HEK293 (cell line): ENCODE results near the gene TBCC.

Experiments used
- GLI4 ChIP-seq: fragments of 450-650 bp; formaldehyde crosslinking; IDR thresholded peaks from 2 replicates; pipeline ENCODE4 v1.5.1; 2016; ENCODE audit warnings: missing biosample characterization, missing genetic modification characterization
- KLF9 ChIP-seq: fragments of 450-650 bp; formaldehyde crosslinking; IDR thresholded peaks from 2 replicates; pipeline ENCODE4 v1.5.1; 2016; ENCODE audit warnings: missing biosample characterization, missing genetic modification characterization, low read depth
- OSR2 ChIP-seq: fragments of 450-650 bp; formaldehyde crosslinking; IDR thresholded peaks from 2 replicates; pipeline ENCODE4 v1.5.1; 2016; ENCODE audit warnings: missing biosample characterization, missing genetic modification characterization
- SCRT1 ChIP-seq: fragments of 450-650 bp; formaldehyde crosslinking; IDR thresholded peaks from 2 replicates; pipeline ENCODE4 v1.5.1; 2016; ENCODE audit warnings: missing biosample characterization, missing genetic modification characterization, borderline replicate concordance
- YY1 ChIP-seq: fragments of 450-650 bp; formaldehyde crosslinking; IDR thresholded peaks from 2 replicates; pipeline ENCODE4 v1.5.1; 2018; ENCODE audit warnings: missing biosample characterization, missing genetic modification characterization
- ZBTB1 ChIP-seq: fragments of 450-650 bp; formaldehyde crosslinking; IDR thresholded peaks from 2 replicates; pipeline ENCODE4 v1.5.1; 2016; ENCODE audit warnings: missing biosample characterization, missing genetic modification characterization
- ZBTB21 ChIP-seq: fragments of 450-650 bp; formaldehyde crosslinking; IDR thresholded peaks from 2 replicates; pipeline ENCODE4 v1.5.1; 2017; ENCODE audit warnings: missing biosample characterization, missing genetic modification characterization
- ZFP37 ChIP-seq: fragments of 450-650 bp; formaldehyde crosslinking; IDR thresholded peaks from 2 replicates; pipeline ENCODE4 v1.5.1; 2016; ENCODE audit warnings: missing biosample characterization, missing genetic modification characterization
- ZFP69B ChIP-seq: fragments of 450-650 bp; formaldehyde crosslinking; IDR thresholded peaks from 2 replicates; pipeline ENCODE4 v1.5.1; 2016; ENCODE audit warnings: missing biosample characterization, missing genetic modification characterization
- ZNF10 ChIP-seq: fragments of 450-650 bp; formaldehyde crosslinking; IDR thresholded peaks from 2 replicates; pipeline ENCODE4 v1.5.1; 2017; ENCODE audit warnings: missing biosample characterization, missing genetic modification characterization
- ZNF112 ChIP-seq: fragments of 450-650 bp; formaldehyde crosslinking; IDR thresholded peaks from 2 replicates; pipeline ENCODE4 v1.5.0; 2017; ENCODE audit warnings: missing biosample characterization, missing genetic modification characterization
- ZNF155 ChIP-seq: fragments of 450-650 bp; formaldehyde crosslinking; IDR thresholded peaks from 2 replicates; pipeline ENCODE4 v1.5.1; 2016; ENCODE audit warnings: missing biosample characterization, missing genetic modification characterization
- ZNF16 ChIP-seq: fragments of 450-650 bp; formaldehyde crosslinking; IDR thresholded peaks from 2 replicates; pipeline ENCODE4 v1.5.1; 2016; ENCODE audit warnings: low read depth, missing biosample characterization, missing genetic modification characterization
- ZNF211 ChIP-seq: fragments of 450-650 bp; formaldehyde crosslinking; IDR thresholded peaks from 2 replicates; pipeline ENCODE4 v1.5.1; 2016; ENCODE audit warnings: low read depth, missing biosample characterization, missing genetic modification characterization
- ZNF354C ChIP-seq: fragments of 450-650 bp; formaldehyde crosslinking; IDR thresholded peaks from 2 replicates; pipeline ENCODE4 v1.5.1; 2016; ENCODE audit warnings: missing biosample characterization, missing genetic modification characterization, low read depth, borderline replicate concordance
- ZNF391 ChIP-seq: fragments of 450-650 bp; formaldehyde crosslinking; IDR thresholded peaks from 2 replicates; pipeline ENCODE4 v1.5.1; 2016; ENCODE audit warnings: low read depth, missing biosample characterization, missing genetic modification characterization, borderline replicate concordance
- ZNF394 ChIP-seq: fragments of 450-650 bp; formaldehyde crosslinking; IDR thresholded peaks from 2 replicates; pipeline ENCODE4 v1.5.1; 2016; ENCODE audit warnings: missing biosample characterization, missing genetic modification characterization, mild to moderate bottlenecking, moderate library complexity, borderline replicate concordance
- ZNF423 ChIP-seq: fragments of 450-650 bp; formaldehyde crosslinking; IDR thresholded peaks from 2 replicates; pipeline ENCODE4 v1.5.1; 2016; ENCODE audit warnings: missing biosample characterization, missing genetic modification characterization
- ZNF433 ChIP-seq: fragments of 450-650 bp; formaldehyde crosslinking; IDR thresholded peaks from 2 replicates; pipeline ENCODE4 v1.5.1; 2016; ENCODE audit warnings: missing biosample characterization, missing genetic modification characterization, low read depth
- ZNF560 ChIP-seq: fragments of 450-650 bp; formaldehyde crosslinking; IDR thresholded peaks from 2 replicates; pipeline ENCODE4 v1.5.1; 2017; ENCODE audit warnings: missing biosample characterization, missing genetic modification characterization, borderline replicate concordance
- ZNF596 ChIP-seq: fragments of 450-650 bp; IDR thresholded peaks from 2 replicates; pipeline ENCODE4 v1.5.0; 2018; ENCODE audit warnings: missing biosample characterization, mild to moderate bottlenecking, missing genetic modification characterization, moderate library complexity
- ZNF626 ChIP-seq: fragments of 450-650 bp; sonication (Bioruptor Pico); formaldehyde crosslinking; IDR thresholded peaks from 2 replicates; pipeline ENCODE4 v1.5.1; 2018; ENCODE audit warnings: missing biosample characterization, missing genetic modification characterization, inconsistent platforms
- ZNF658 ChIP-seq: fragments of 450-650 bp; formaldehyde crosslinking; IDR thresholded peaks from 2 replicates; pipeline ENCODE4; 2016; ENCODE audit warnings: missing biosample characterization, missing genetic modification characterization
- ZNF843 ChIP-seq: fragments of 450-650 bp; formaldehyde crosslinking; IDR thresholded peaks from 2 replicates; pipeline ENCODE4 v1.5.1; 2016; ENCODE audit warnings: missing biosample characterization, missing genetic modification characterization
- ZXDB ChIP-seq: fragments of 450-650 bp; formaldehyde crosslinking; IDR thresholded peaks from 2 replicates; pipeline ENCODE4 v1.5.1; 2016; ENCODE audit warnings: missing biosample characterization, missing genetic modification characterization
- TF ChIP-seq, protein P1 (sequence below): fragments of 450-650 bp; formaldehyde crosslinking; IDR thresholded peaks from 2 replicates; pipeline ENCODE4 v1.5.1; 2016; ENCODE audit warnings: missing biosample characterization, missing genetic modification characterization
- TF ChIP-seq, protein P2 (sequence below): fragments of 450-650 bp; formaldehyde crosslinking; IDR thresholded peaks from 2 replicates; pipeline ENCODE4 v1.5.0; 2017; ENCODE audit warnings: missing biosample characterization, missing genetic modification characterization, borderline replicate concordance
- TF ChIP-seq, protein P3 (sequence below): fragments of 450-650 bp; formaldehyde crosslinking; IDR thresholded peaks from 2 replicates; pipeline ENCODE4 v1.5.1; 2016; ENCODE audit warnings: missing biosample characterization, missing genetic modification characterization
- TF ChIP-seq, protein P4 (sequence below): fragments of 450-650 bp; formaldehyde crosslinking; IDR thresholded peaks from 2 replicates; pipeline ENCODE4 v1.5.1; 2016; ENCODE audit warnings: missing biosample characterization, missing genetic modification characterization, low read depth
- TF ChIP-seq, protein P5 (sequence below): fragments of 450-650 bp; formaldehyde crosslinking; IDR thresholded peaks from 2 replicates; pipeline ENCODE4 v1.5.1; 2016; ENCODE audit warnings: missing biosample characterization, missing genetic modification characterization, borderline replicate concordance

The TBCC gene

DNA sequence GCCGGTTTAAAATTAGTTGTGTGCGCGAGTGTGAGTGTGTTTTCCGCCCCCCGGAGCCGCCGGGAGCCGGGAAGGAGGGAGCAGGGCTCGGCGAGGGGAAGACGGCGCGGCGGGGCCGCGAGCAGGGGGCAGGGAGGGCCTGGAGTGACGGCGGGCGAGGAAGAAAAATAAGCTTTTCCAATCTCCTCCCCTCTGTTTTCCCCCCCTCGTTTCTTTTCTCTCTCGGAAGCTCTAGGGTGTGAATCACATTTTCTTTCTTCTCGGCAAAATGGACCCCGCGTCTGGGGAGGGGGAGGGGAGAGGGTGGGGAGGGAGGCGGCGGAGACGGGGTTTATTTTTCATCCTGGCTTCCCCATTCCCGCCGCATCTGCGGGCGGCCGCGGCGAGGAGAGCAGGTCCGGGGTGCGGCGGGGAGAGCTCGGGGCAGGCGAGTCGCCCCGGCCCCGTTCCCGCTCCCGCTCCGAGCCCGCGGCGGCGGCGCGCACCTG lies 36.8 kb upstream of the TBCC start (continued):
- TF ChIP-seq, protein P1, sequence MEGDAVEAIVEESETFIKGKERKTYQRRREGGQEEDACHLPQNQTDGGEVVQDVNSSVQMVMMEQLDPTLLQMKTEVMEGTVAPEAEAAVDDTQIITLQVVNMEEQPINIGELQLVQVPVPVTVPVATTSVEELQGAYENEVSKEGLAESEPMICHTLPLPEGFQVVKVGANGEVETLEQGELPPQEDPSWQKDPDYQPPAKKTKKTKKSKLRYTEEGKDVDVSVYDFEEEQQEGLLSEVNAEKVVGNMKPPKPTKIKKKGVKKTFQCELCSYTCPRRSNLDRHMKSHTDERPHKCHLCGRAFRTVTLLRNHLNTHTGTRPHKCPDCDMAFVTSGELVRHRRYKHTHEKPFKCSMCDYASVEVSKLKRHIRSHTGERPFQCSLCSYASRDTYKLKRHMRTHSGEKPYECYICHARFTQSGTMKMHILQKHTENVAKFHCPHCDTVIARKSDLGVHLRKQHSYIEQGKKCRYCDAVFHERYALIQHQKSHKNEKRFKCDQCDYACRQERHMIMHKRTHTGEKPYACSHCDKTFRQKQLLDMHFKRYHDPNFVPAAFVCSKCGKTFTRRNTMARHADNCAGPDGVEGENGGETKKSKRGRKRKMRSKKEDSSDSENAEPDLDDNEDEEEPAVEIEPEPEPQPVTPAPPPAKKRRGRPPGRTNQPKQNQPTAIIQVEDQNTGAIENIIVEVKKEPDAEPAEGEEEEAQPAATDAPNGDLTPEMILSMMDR (tag by site-specific recombination) = no peak
- TF ChIP-seq, protein P2, sequence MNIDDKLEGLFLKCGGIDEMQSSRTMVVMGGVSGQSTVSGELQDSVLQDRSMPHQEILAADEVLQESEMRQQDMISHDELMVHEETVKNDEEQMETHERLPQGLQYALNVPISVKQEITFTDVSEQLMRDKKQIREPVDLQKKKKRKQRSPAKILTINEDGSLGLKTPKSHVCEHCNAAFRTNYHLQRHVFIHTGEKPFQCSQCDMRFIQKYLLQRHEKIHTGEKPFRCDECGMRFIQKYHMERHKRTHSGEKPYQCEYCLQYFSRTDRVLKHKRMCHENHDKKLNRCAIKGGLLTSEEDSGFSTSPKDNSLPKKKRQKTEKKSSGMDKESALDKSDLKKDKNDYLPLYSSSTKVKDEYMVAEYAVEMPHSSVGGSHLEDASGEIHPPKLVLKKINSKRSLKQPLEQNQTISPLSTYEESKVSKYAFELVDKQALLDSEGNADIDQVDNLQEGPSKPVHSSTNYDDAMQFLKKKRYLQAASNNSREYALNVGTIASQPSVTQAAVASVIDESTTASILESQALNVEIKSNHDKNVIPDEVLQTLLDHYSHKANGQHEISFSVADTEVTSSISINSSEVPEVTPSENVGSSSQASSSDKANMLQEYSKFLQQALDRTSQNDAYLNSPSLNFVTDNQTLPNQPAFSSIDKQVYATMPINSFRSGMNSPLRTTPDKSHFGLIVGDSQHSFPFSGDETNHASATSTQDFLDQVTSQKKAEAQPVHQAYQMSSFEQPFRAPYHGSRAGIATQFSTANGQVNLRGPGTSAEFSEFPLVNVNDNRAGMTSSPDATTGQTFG = no peak
- no peak for TF ChIP-seq ZBTB21 (tag by site-specific recombination)
- no peak for TF ChIP-seq ZNF626 (tag by site-specific recombination)
- TF ChIP-seq, protein P3, sequence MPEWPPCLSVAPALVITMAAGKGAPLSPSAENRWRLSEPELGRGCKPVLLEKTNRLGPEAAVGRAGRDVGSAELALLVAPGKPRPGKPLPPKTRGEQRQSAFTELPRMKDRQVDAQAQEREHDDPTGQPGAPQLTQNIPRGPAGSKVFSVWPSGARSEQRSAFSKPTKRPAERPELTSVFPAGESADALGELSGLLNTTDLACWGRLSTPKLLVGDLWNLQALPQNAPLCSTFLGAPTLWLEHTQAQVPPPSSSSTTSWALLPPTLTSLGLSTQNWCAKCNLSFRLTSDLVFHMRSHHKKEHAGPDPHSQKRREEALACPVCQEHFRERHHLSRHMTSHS = no peak
- no peak for TF ChIP-seq ZNF423
- no peak for TF ChIP-seq ZFP37 (tag by site-specific recombination)
- no peak for TF ChIP-seq ZNF211
- no peak for TF ChIP-seq OSR2 (tag by site-specific recombination)
- TF ChIP-seq ZNF16 = no peak
- peak; percentile 37 for TF ChIP-seq ZXDB (tag by site-specific recombination)
- no peak for TF ChIP-seq GLI4
- peak; percentile 82 for TF ChIP-seq ZNF596 (tag by site-specific recombination)
- no peak for TF ChIP-seq SCRT1 (tag by site-specific recombination)
- TF ChIP-seq ZNF843 = peak; percentile 48
- no peak for TF ChIP-seq ZNF433 (tag by site-specific recombination)
- TF ChIP-seq ZBTB1 (tag by site-specific recombination) = no peak
- TF ChIP-seq YY1 = no peak; the same call in 1 of the 2 replicates
- TF ChIP-seq ZNF560 (tag by site-specific recombination) = no peak
- TF ChIP-seq ZNF10 (tag by site-specific recombination) = no peak
- 0 out of 2 replicates have a peak, but pooled peaks have one; percentile 19 for TF ChIP-seq ZNF394
- no peak for TF ChIP-seq ZFP69B (tag by site-specific recombination)
- TF ChIP-seq ZNF354C = no peak
- TF ChIP-seq, protein P4, sequence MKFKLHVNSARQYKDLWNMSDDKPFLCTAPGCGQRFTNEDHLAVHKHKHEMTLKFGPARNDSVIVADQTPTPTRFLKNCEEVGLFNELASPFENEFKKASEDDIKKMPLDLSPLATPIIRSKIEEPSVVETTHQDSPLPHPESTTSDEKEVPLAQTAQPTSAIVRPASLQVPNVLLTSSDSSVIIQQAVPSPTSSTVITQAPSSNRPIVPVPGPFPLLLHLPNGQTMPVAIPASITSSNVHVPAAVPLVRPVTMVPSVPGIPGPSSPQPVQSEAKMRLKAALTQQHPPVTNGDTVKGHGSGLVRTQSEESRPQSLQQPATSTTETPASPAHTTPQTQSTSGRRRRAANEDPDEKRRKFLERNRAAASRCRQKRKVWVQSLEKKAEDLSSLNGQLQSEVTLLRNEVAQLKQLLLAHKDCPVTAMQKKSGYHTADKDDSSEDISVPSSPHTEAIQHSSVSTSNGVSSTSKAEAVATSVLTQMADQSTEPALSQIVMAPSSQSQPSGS = no peak
- no peak for TF ChIP-seq ZNF112
- no peak for TF ChIP-seq ZNF658 (tag by site-specific recombination)
- no peak for TF ChIP-seq ZNF155 (tag by site-specific recombination)
- TF ChIP-seq KLF9 (tag by site-specific recombination) = peak; percentile 57
- no peak for TF ChIP-seq ZNF391 (tag by site-specific recombination)
- TF ChIP-seq, protein P5, sequence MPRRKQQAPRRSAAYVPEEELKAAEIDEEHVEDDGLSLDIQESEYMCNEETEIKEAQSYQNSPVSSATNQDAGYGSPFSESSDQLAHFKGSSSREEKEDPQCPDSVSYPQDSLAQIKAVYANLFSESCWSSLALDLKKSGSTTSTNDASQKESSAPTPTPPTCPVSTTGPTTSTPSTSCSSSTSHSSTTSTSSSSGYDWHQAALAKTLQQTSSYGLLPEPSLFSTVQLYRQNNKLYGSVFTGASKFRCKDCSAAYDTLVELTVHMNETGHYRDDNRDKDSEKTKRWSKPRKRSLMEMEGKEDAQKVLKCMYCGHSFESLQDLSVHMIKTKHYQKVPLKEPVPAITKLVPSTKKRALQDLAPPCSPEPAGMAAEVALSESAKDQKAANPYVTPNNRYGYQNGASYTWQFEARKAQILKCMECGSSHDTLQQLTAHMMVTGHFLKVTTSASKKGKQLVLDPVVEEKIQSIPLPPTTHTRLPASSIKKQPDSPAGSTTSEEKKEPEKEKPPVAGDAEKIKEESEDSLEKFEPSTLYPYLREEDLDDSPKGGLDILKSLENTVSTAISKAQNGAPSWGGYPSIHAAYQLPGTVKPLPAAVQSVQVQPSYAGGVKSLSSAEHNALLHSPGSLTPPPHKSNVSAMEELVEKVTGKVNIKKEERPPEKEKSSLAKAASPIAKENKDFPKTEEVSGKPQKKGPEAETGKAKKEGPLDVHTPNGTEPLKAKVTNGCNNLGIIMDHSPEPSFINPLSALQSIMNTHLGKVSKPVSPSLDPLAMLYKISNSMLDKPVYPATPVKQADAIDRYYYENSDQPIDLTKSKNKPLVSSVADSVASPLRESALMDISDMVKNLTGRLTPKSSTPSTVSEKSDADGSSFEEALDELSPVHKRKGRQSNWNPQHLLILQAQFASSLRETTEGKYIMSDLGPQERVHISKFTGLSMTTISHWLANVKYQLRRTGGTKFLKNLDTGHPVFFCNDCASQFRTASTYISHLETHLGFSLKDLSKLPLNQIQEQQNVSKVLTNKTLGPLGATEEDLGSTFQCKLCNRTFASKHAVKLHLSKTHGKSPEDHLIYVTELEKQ (tag by site-specific recombination) = peak; percentile 51; the same call in 1 of the 2 replicates
